Mesenchymal stem cell (in vitro differentiated cells and primary cell): ENCODE measurements around the gene PTCHD1.

Experiments used
- DNase-seq: peaks from one replicate; pipeline ENCODE4 v3.0.0-alpha.2; 2013
- H2AFZ ChIP-seq: one replicate; pipeline ENCODE4 v1.6.1; 2013; ENCODE audit warnings: low read depth, mild to moderate bottlenecking, control low read depth, inconsistent platforms, low read length, moderate library complexity
- H2AK5ac ChIP-seq: 2 replicates; pipeline ENCODE4 v1.6.1; 2013; ENCODE audit warnings: low read length, moderate library complexity, mild to moderate bottlenecking, inconsistent platforms; ENCODE audit not compliant: severe bottlenecking
- H2BK120ac ChIP-seq: one replicate; pipeline ENCODE4 v1.6.1; 2013; ENCODE audit warnings: low read depth, mild to moderate bottlenecking, inconsistent platforms, low read length, moderate library complexity
- H2BK12ac ChIP-seq, 2 experiments: one replicate each; pipeline ENCODE4 v1.6.1; 2013; ENCODE audit warnings: inconsistent platforms in 2 of 2, low read length in 2 of 2, mild to moderate bottlenecking in 2 of 2, moderate library complexity in 2 of 2, control low read depth in 1 of 2
- H2BK15ac ChIP-seq: one replicate; pipeline ENCODE4 v1.6.1; 2013; ENCODE audit warnings: mild to moderate bottlenecking, low read depth, inconsistent platforms; ENCODE audit not compliant: poor library complexity, severe bottlenecking
- H2BK5ac ChIP-seq: 2 replicates; pipeline ENCODE4 v1.6.1; 2013; ENCODE audit warnings: low read depth, mild to moderate bottlenecking, low read length, control low read depth, inconsistent platforms; ENCODE audit not compliant: poor library complexity, severe bottlenecking
- H3K14ac ChIP-seq, 2 experiments: one replicate each; pipeline ENCODE4 v1.6.1; 2013; ENCODE audit warnings: inconsistent platforms in 2 of 2, low read length in 2 of 2, control low read depth in 1 of 2, mild to moderate bottlenecking in 1 of 2, moderate library complexity in 1 of 2
- H3K18ac ChIP-seq, 2 experiments: one replicate each; pipeline ENCODE4 v1.6.1; 2013; ENCODE audit warnings: inconsistent platforms in 2 of 2, low read length in 2 of 2, control low read depth in 1 of 2, low read depth in 1 of 2, mild to moderate bottlenecking in 1 of 2
- H3K23ac ChIP-seq, 2 experiments: one replicate each; pipeline ENCODE4 v1.6.1; 2013; ENCODE audit warnings: inconsistent platforms in 2 of 2, low read length in 2 of 2, mild to moderate bottlenecking in 2 of 2, moderate library complexity in 2 of 2, control low read depth in 1 of 2
- H3K27ac ChIP-seq: 2 replicates; pipeline ENCODE4 v1.5.1; 2013; ENCODE audit warnings: mild to moderate bottlenecking, moderate library complexity, low read length, control low read depth, inconsistent platforms; ENCODE audit not compliant: poor library complexity, severe bottlenecking
- H3K27me3 ChIP-seq, 2 experiments: 2 replicates each; pipeline versions ENCODE4 v1.6.1 to v1.7.0; 2013; ENCODE audit warnings: low read length in 2 of 2, mild to moderate bottlenecking in 2 of 2, moderate library complexity in 2 of 2, control low read depth in 1 of 2, inconsistent platforms in 1 of 2; ENCODE audit not compliant: control insufficient read depth in 1 of 2, insufficient read depth in 1 of 2
- H3K36me3 ChIP-seq, 2 experiments: 2 replicates each; pipeline versions ENCODE4 v1.6.1 to v1.7.0; 2013; ENCODE audit warnings: low read length in 2 of 2, control low read depth in 1 of 2, inconsistent platforms in 1 of 2, low read depth in 1 of 2, mild to moderate bottlenecking in 1 of 2; ENCODE audit not compliant: insufficient read depth in 2 of 2, control insufficient read depth in 1 of 2
- H3K4ac ChIP-seq, 2 experiments: one replicate each; pipeline ENCODE4 v1.6.1; 2013; ENCODE audit warnings: inconsistent platforms in 2 of 2, low read length in 2 of 2, mild to moderate bottlenecking in 2 of 2, moderate library complexity in 2 of 2, control low read depth in 1 of 2, low read depth in 1 of 2
- H3K4me1 ChIP-seq: 2 replicates; pipeline ENCODE4 v1.6.1; 2013; ENCODE audit warnings: low read depth, low read length, control low read depth; ENCODE audit not compliant: control insufficient read depth, insufficient read depth
- H3K4me2 ChIP-seq: 2 replicates; pipeline ENCODE4 v1.6.1; 2013; ENCODE audit warnings: low read length, mild to moderate bottlenecking, inconsistent platforms; ENCODE audit not compliant: poor library complexity, severe bottlenecking
- H3K4me3 ChIP-seq, 2 experiments: 2 replicates each; pipeline versions ENCODE4 v1.5.1 to v1.7.0; 2013; ENCODE audit warnings: low read length in 2 of 2, mild to moderate bottlenecking in 2 of 2, control low read depth in 1 of 2, low read depth in 1 of 2; ENCODE audit not compliant: insufficient read depth in 1 of 2
- H3K79me1 ChIP-seq: replicated peaks from 2 replicates; pipeline ENCODE4 v1.6.1; 2013; ENCODE audit warnings: mild to moderate bottlenecking, control low read depth, low read length, inconsistent platforms; ENCODE audit not compliant: poor library complexity, severe bottlenecking
- H3K9ac ChIP-seq: 2 replicates; pipeline ENCODE4 v1.7.0; 2013; ENCODE audit warnings: mild to moderate bottlenecking, low read length, moderate library complexity
- H3K9me3 ChIP-seq: 2 replicates; pipeline ENCODE4 v1.7.0; 2013; ENCODE audit warnings: mild to moderate bottlenecking, low read length; ENCODE audit not compliant: control insufficient read depth
- H4K8ac ChIP-seq: one replicate; pipeline ENCODE4 v1.6.1; 2013; ENCODE audit warnings: inconsistent platforms, mild to moderate bottlenecking, low read length, moderate library complexity
- H4K91ac ChIP-seq: one replicate; pipeline ENCODE4 v1.6.1; 2013; ENCODE audit warnings: mild to moderate bottlenecking, low read length, inconsistent platforms
- WGBS: methylation state at CpG from one replicate; pipeline ENCODE4 v1.1.7; 2013; ENCODE audit warnings: mixed read lengths; 5-methylcytosine and 5-hydroxymethylcytosine counted together

The PTCHD1 gene

GRCh38 chrX:23451266-23451665, 116.6 kb downstream of the PTCHD1 start:
- Histone ChIP-seq H3K9ac (no peak overlapping the region), H3K79me1 (no peaks in the 10 kb centered on the region), H3K23ac (no peak overlapping the region), H3K9me3 (no peaks in the 10 kb centered on the region), H3K36me3 (no peaks in the 10 kb centered on the region), H3K14ac (no peak overlapping the region), H3K4ac (no peak overlapping the region), H3K4me2 (no peak overlapping the region), H2BK5ac (no peak overlapping the region), H2AK5ac (no peak overlapping the region), H2BK120ac (no peak overlapping the region), H2BK15ac (no peak overlapping the region), H3K4me3 (no peak overlapping the region), H4K8ac (no peak overlapping the region), H2AFZ (no peak overlapping the region), H3K4me1 (no peaks in the 10 kb centered on the region), H2BK12ac (no peak overlapping the region), H4K91ac (no peak overlapping the region), H3K27ac (no peak overlapping the region), H3K18ac (no peak overlapping the region), H3K27me3 (no peaks in the 10 kb centered on the region)
- DNase-seq: no peak
- no CpG with 5 or more reads among the region's 3 CpGs for WGBS
